ENCODE measurements around the gene FAM13A. TPM values are rescaled to one million over a fixed set of nuclear protein-coding genes. Genes with fewer than 3 reads are reported as not detected.

The FAM13A gene
- total RNA-seq, 1 experiment from 2014 or later = 26.7 TPM

DNA sequence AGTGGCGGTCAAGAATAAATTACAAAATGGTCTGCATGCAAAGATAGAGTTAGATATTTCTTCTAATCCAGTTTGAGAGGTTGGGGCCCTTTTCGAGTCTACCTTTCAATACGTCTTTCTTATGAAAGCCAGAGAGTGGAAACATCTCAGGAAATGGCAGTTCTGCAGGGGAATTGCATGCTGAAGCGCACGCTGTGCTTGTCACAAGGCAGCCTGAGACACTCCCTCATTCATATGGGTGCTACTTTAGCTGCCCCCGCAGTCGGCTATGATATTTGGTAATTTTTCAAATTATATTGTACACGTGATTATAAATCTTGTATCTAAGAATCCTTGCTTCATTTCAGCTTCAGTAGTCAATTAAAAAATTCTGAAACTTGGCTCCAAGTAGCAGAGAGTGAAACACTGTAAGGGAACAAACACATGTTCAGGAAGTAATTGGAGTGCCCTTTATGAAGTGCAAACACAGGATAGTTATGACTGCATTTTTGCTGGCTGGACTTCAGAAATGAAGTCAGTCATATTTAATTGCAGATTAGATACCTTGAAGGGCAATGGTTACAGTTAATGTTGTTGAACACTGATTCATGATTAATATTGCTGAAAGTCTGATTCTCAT is 213.8 kb downstream of the FAM13A start:
- H3K4me1 ChIP-seq (replicated peaks; ENCODE audit: insufficient read depth) = no peaks in the 10 kb centered on the region
- H3K9me3 ChIP-seq (ENCODE audit: insufficient read depth, low read depth) = no peaks in the 10 kb centered on the region
- DNase-seq = no peak
- H3K4me3 ChIP-seq = no peak overlapping the region
- intact Hi-C loops (cut with micrococcal nuclease; ENCODE audit: unreplicated experiment) = no loop called here
- no peak overlapping the region for H3K27ac ChIP-seq
- no peaks in the 10 kb centered on the region for H3K79me2 ChIP-seq (ENCODE audit: low read depth)
- no TSS peak for BruUV-seq (replicated peaks)
- H2AFZ ChIP-seq = no peak overlapping the region
- no peak overlapping the region for H3K4me2 ChIP-seq
- H3K9me2 ChIP-seq (ENCODE audit: insufficient read depth) = no peaks in the 10 kb centered on the region
- POLR2A ChIA-PET (ENCODE audit: unreplicated experiment) = no interaction called here
- H3F3A ChIP-seq (ENCODE audit: insufficient read depth, low read depth) = no peaks in the 10 kb centered on the region
- no peaks in the 10 kb centered on the region for H3K36me3 ChIP-seq (ENCODE audit: low read depth)
- no peaks in the 10 kb centered on the region for H4K20me1 ChIP-seq (ENCODE audit: insufficient read depth)
- CTCF ChIA-PET = interaction anchor here (0.7 kb wide), 1 partner anchor 149 kb away, joined by 3 read pairs; no protein-coding TSS in a partner anchor
- no peaks in the 10 kb centered on the region for H3K27me3 ChIP-seq (ENCODE audit: insufficient read depth, low read depth)
- no peak for TF ChIP-seq EZH2 (IDR thresholded peaks at IDR 0.05; ENCODE audit: low read depth)
- TF ChIP-seq, protein P1, sequence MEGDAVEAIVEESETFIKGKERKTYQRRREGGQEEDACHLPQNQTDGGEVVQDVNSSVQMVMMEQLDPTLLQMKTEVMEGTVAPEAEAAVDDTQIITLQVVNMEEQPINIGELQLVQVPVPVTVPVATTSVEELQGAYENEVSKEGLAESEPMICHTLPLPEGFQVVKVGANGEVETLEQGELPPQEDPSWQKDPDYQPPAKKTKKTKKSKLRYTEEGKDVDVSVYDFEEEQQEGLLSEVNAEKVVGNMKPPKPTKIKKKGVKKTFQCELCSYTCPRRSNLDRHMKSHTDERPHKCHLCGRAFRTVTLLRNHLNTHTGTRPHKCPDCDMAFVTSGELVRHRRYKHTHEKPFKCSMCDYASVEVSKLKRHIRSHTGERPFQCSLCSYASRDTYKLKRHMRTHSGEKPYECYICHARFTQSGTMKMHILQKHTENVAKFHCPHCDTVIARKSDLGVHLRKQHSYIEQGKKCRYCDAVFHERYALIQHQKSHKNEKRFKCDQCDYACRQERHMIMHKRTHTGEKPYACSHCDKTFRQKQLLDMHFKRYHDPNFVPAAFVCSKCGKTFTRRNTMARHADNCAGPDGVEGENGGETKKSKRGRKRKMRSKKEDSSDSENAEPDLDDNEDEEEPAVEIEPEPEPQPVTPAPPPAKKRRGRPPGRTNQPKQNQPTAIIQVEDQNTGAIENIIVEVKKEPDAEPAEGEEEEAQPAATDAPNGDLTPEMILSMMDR (conservative IDR thresholded peaks at IDR 0.05) = no peak

DNA sequence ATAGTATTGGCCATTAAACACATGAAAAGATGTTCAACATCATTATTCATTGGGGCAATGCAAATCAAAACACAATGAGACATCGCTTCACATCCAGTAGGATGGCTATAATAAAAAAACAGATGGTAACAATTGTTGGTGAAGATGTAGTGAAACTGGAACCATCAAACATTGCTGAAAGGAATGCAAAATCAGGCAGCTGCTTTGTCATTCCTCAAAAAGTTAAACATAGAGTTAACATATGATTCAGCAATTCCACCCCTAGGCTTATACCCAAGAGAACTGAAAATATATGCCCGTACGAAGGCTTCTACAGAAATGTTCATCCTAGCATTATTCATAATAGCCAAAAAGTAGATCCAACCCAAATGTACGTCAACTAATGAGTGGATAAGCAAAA is 215.3 kb downstream of the FAM13A start:
- POLR2A ChIA-PET (ENCODE audit: unreplicated experiment) = no interaction called here
- Histone ChIP-seq H3K4me2 (no peak overlapping the region), H3K36me3 (ENCODE audit: low read depth) (no peaks in the 10 kb centered on the region), H3K9me3 (ENCODE audit: insufficient read depth, low read depth) (no peaks in the 10 kb centered on the region), H2AFZ (no peak overlapping the region), H3F3A (ENCODE audit: insufficient read depth, low read depth) (no peaks in the 10 kb centered on the region), H3K27me3 (ENCODE audit: insufficient read depth, low read depth) (no peaks in the 10 kb centered on the region), H4K20me1 (ENCODE audit: insufficient read depth) (no peaks in the 10 kb centered on the region), H3K4me1 (replicated peaks; ENCODE audit: insufficient read depth) (no peaks in the 10 kb centered on the region), H3K4me3 (no peak overlapping the region), H3K9me2 (ENCODE audit: insufficient read depth) (no peaks in the 10 kb centered on the region), H3K27ac (no peak overlapping the region), H3K79me2 (ENCODE audit: low read depth) (no peaks in the 10 kb centered on the region)
- TF ChIP-seq, protein P1 (conservative IDR thresholded peaks at IDR 0.05) = no peak
- TF ChIP-seq EZH2 (IDR thresholded peaks at IDR 0.05; ENCODE audit: low read depth) = no peak
- CTCF ChIA-PET = no interaction called here
- no TSS peak for BruUV-seq (replicated peaks)
- no peak for DNase-seq
- intact Hi-C loops (cut with micrococcal nuclease; ENCODE audit: unreplicated experiment) = no loop called here

DNA sequence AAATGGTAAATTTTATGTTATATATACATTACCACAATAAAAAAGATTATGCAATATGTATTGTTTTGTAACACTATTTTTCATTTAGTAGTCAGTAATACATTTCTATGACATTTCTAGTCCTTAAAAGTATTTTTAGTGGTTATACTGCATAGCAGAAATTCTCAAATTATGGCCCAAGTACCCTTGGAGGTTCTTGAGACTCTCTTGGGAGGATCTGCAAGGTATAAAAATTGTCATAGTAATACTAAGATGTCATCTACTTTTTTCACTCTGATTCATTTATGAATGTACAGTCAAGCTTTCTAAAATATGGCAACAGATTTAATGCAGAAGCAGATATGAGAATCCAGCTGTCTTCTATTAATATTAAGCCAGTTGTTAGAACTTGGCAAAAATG is 220.8 kb downstream of the FAM13A start:
- Histone ChIP-seq H3K9me2 (ENCODE audit: insufficient read depth) (no peaks in the 10 kb centered on the region), H3K79me2 (ENCODE audit: low read depth) (no peaks in the 10 kb centered on the region), H3K36me3 (ENCODE audit: low read depth) (no peaks in the 10 kb centered on the region), H3K27me3 (ENCODE audit: insufficient read depth, low read depth) (no peaks in the 10 kb centered on the region), H2AFZ (no peak overlapping the region), H3K4me2 (no peak overlapping the region), H3F3A (ENCODE audit: insufficient read depth, low read depth) (no peaks in the 10 kb centered on the region), H3K27ac (no peak overlapping the region), H4K20me1 (ENCODE audit: insufficient read depth) (no peaks in the 10 kb centered on the region), H3K4me1 (replicated peaks; ENCODE audit: insufficient read depth) (no peaks in the 10 kb centered on the region), H3K9me3 (ENCODE audit: insufficient read depth, low read depth) (no peaks in the 10 kb centered on the region), H3K4me3 (no peak overlapping the region)
- TF ChIP-seq EZH2 (IDR thresholded peaks at IDR 0.05; ENCODE audit: low read depth) = no peak
- TF ChIP-seq, protein P1 (conservative IDR thresholded peaks at IDR 0.05) = no peak
- no peak for DNase-seq
- BruUV-seq (replicated peaks) = no TSS peak
- intact Hi-C loops (cut with micrococcal nuclease; ENCODE audit: unreplicated experiment) = no loop called here
- CTCF ChIA-PET = no interaction called here
- POLR2A ChIA-PET (ENCODE audit: unreplicated experiment) = no interaction called here

Measured in PC-9 (cell line).